Metanephros (tissue), 1 donor: ENCODE data around the gene AQP4. TPM values are rescaled to one million over a fixed set of nuclear protein-coding genes. Genes with fewer than 3 reads are reported as not detected.

ENCODE experiments used
- total RNA-seq: library from RNA; depleted of rRNA; stranded (reverse); fragments of >200 nt; gene quantifications from one replicate; pipeline ENCODE4 v1.2.3, GENCODE V29; 2014

The AQP4 gene
- 0.93 TPM for total RNA-seq

DNA sequence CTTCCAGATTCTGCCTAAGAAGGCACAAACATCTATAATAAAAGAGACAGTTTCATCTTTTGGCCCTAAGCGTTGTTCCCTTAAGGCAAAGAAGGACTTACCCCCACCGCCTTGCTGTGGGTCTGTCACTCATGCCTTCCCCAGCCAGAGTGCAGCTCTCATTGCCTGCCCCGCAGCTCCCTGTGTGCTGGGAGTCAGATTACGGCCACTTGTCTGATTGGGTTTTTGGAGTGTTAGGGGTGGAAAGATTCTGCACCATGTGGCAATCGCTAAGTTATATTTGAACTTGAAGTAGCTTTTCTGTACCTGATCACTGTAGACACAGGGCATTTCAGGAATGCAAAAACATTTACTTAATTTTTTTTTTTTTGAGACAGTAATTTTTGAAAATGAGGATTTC, at the start of gene AQP4:
Gene AQP4, minus strand, starts transcription at position 151 of the 400 bp plus-strand sequence. Its CDS starts 18 bp downstream, at position 133.

